ENCODE data around the gene SSX2IP. TPM values are rescaled to one million over a fixed set of nuclear protein-coding genes. Genes with fewer than 3 reads are reported as not detected.
"Not testable (repeated sequence)": the region's sequence is repeated elsewhere in the genome, so short reads cannot be mapped to it uniquely, and the experiment has no call there.

Gene SSX2IP
- polyA plus RNA-seq, 4 donors: 21.3 to 41.4 (median 38.9) TPM

DNA sequence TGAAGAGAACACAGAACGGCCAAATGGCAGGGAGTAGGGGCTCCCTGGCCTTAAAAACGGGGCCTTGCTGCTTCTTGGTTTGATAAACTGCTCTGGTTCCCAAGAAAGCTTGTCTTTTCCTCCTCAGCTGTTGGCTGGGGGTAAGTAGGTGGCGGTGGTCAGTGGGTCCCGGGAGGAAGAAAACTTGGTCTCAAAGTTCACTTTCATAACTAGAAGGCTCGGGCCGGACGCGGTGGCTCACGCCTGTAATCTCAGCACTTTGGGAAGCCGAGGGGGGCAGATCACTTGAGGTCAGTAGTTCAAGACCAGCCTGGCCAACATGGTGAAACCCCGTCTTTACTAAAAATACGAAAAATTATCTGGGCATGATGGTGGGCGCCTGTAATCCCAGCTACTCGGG lies 68.7 kb downstream of the SSX2IP start:
- no peak for DNase-seq (ENCODE audit: low read depth in 4 of 4, low spot score in 3 of 4)

DNA sequence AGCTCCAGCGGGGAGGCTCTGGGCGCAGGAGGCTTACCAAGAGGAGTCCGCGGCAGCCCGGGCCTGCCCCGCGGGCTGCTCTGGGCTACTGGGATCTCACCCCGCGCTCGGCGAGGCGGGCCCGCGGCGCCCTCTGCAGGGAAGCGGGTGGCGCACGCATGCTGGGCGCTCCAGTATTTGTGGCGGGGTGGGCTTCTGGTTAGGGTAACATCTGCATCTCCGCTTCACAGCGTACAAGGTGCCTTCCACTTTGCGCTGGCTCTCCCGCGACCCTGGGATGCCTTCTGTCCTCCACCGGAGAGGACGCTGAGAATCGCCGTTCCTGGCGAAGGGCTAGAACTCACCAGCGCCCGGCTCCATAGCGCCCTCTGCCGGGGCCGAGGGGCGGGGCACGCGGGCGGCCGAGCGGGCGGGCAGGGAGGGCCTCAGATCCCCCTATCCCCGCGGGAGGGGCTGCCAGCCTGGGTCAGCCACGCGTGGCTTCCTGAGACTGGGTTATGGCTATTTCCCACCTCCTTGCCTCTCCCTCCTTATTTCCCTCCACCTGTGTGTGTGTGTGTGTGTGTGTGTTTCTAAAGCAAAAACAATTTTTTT lies 69.4 kb downstream of the SSX2IP start:
- peak; percentile 59 to 72 (median 64) for DNase-seq (ENCODE audit: low read depth in 4 of 4, low spot score in 3 of 4)

- no peak for DNase-seq (ENCODE audit: low read depth in 4 of 4, low spot score in 3 of 4)
Observed at GRCh38 chr1:84619383-84620102, 70.7 kb downstream of the SSX2IP start.

DNA sequence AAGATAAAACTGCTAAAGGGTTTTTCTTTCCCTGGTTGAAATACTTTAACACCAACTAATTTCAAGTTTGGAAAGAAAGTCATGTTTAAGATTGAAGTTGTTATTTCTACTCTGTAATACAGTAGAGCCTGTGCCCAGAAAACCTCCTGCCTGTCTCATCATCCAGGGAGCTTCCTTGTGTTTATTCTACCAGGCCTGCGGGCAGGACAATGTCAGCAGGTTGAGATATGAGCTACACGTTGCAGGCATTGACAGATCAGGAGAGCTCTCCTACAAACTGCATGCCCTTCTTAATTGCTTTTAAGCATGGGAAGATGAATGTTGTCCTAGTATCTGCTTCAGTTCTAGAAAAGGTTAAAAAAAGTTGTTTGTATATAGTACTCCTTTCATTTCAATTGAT lies 72.9 kb downstream of the SSX2IP start:
- no peak for DNase-seq (ENCODE audit: low read depth in 4 of 4, low spot score in 3 of 4)

DNA sequence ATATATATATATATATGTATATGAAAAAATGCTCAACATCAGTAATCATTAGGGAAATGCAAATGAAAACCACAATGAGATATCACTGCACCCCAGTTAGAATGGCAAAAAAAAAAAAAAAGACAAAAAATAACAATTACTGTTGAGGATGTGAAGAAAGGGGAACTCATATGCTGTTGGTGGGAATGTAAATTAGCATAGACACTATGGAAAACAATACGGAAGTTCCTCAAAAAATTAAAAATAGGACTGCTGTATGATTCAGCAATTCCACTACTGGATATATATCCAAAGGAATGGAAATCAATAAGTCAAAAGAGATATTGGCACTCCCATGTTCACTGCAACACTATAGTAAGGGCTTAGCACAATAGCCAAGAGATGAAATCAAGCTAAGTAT lies 74.5 kb downstream of the SSX2IP start:
- DNase-seq (ENCODE audit: low read depth in 4 of 4, low spot score in 3 of 4): no peak

GRCh38 chr1:84613887-84614286 lies 76.4 kb downstream of the SSX2IP start:
- no peak for DNase-seq (ENCODE audit: low read depth in 4 of 4, low spot score in 3 of 4)

DNA sequence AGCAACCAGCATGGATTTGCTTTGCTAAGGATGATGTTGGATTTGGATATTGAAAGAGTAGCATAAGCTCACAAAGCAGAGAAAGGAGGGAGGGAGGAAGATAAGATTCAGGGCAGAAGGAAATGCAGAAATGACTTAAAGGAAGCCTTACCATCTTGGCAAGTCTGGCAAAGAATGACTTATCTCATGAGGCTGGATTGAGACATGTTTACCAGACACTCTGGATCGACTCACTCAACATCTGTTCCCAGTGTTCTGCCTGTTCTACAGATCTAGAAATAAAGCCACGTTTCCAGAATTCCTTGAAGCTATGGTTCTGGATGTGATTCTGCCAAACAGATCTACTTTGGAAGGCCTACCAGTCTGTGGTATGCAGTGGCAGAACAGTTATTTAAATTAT lies 77.2 kb downstream of the SSX2IP start:
- no peak for DNase-seq (ENCODE audit: low read depth in 4 of 4, low spot score in 3 of 4)

DNA sequence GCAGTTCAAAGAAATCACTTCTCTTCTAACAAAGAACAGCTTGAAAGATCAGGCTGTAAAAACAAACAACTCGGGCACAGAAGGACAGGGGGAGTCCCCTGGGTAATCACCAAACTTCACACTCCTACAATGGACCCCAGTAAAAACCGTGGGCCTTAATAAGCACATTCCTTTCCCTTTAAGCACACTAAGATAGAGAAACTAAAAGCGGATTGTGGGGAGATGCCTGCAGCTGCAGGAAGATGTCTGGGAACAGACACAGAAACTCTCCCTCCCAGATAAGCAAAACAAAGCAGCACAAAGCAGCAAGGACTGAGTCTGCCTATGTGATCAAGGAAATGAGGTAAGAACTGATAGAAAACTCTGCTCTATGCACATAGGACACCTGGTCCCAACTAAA lies 78.5 kb downstream of the SSX2IP start:
- DNase-seq (ENCODE audit: low read depth in 4 of 4, low spot score in 3 of 4): no peak

DNA sequence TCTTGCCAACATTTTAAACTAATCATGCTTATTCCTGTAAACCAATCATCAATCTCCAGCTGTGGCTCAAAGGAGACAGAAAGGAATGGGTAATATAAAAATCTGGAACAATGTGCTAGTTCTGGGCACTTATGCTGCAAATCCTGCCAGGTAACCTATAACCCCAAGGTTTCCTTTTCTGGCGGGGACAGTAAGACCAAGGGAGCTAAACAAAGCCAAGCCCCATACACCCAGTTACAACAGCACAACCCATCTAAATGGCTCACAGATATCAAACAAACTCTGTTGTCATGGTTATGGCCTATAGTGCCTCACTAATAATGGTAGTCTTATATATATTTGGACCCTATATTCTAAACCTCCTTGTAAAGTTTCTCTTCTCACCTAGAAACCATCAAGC lies 79.2 kb downstream of the SSX2IP start:
- DNase-seq (ENCODE audit: low read depth in 4 of 4, low spot score in 3 of 4): no peak

DNA sequence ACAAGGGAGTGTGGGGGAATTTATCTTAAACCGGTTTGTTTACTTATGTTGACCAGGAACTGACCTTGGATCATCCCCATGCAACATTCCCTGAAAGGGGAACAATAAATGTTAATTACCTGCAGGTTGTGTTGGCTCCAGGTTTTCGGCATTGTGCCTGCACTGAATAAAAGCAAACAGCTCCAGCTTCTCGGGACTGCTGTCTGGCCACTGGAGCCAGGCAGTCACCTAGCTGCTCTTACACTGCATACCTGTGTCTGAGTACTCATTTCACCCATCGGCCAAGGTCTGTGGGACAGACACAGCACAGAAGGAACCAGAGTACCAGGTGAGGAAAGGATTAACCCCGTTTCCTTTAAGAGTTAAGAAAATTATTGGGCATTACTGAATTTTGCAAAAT lies 83.3 kb downstream of the SSX2IP start:
- DNase-seq (ENCODE audit: low read depth in 4 of 4, low spot score in 3 of 4): no peak

GRCh38 chr1:84605157-84605556 lies 85.1 kb downstream of the SSX2IP start:
- DNase-seq (ENCODE audit: low read depth in 4 of 4, low spot score in 3 of 4): no peak

- no peak for DNase-seq (ENCODE audit: low read depth in 4 of 4, low spot score in 3 of 4)
Observed at GRCh38 chr1:84603941-84604830, 86.1 kb downstream of the SSX2IP start.

GRCh38 chr1:84603223-84603622 lies 87.0 kb downstream of the SSX2IP start:
- DNase-seq (ENCODE audit: low read depth in 4 of 4, low spot score in 3 of 4): no peak

DNA sequence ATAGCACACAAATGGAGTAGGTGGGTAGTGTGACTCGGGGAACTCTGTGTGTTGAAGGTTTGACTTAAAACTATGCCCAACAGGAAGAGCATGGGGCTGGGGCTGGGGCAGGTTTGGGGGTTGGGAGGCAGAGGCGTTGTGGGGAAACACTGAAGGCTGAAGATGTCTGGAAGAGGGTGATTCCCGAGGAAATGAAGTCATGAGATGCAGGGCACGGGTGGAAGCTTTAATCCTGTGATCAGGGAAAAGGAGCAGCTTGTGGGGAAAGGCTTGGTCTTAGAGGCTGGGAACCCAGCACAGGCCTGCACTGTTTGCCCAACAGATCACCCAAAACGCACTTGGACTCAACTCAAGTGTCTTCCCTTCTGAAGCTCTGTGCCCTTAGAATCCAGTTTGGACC lies 89.5 kb downstream of the SSX2IP start:
- DNase-seq (ENCODE audit: low read depth in 4 of 4, low spot score in 3 of 4): no peak

DNA sequence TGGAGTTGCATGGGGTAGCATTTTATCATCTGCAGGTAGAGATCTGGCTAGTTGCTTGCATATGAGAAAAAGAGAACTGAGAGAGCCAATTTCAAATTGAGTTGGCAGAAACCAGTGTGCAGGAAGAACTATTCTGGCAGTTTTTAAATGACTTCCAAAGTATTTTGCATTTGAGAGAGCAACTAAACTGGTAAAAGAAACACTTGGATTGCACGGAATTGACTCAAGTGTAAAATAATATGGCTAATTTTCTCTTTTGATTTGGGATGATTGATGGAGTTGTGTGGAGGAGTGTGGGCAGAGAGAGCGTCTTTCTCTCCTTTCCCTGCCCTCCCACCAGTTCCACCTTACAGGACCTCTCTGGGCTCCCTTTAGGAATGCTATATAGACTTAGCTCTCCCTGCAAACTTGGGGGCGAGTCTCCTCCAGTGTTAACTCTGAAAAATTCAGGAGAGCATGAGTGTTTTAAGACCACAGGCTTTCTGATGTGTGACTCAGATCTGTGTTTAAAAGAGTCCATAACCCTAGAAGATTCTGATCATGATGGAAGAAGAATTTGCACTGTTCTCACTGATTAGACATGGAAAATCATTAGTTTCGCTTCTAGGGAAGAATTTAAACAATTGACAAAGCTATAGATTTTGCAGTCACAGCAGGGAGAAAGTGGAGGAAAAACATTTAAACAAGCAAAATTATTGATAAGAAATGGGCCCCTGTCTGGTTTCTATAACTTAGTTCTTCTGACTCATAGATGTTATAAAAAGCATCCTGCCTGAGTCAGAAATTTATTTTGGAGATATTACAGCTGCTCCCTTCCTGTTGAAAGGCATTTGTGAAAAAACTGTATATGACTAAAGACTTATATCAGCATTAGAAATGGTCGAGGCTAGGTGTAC lies 91.2 kb downstream of the SSX2IP start:
- DNase-seq (ENCODE audit: low read depth in 4 of 4, low spot score in 3 of 4): no peak

GRCh38 chr1:84598418-84598817 lies 91.8 kb downstream of the SSX2IP start:
- DNase-seq (ENCODE audit: low read depth in 4 of 4, low spot score in 3 of 4): no peak

GRCh38 chr1:84597011-84597410 lies 93.2 kb downstream of the SSX2IP start:
- DNase-seq (ENCODE audit: low read depth in 4 of 4, low spot score in 3 of 4): no peak

GRCh38 chr1:84594959-84595358 lies 95.3 kb downstream of the SSX2IP start:
- not testable (repeated sequence) for DNase-seq (ENCODE audit: low read depth in 4 of 4, low spot score in 3 of 4)

Data from left renal pelvis (tissue), 4 donors.